B cell (primary cell): ENCODE measurements around the gene KIF9. TPM values are rescaled to one million over a fixed set of nuclear protein-coding genes. Genes with fewer than 3 reads are reported as not detected.

Experiments used
- ATAC-seq: fragments of 200-7000 bp; cut with Tn5 transposase; one replicate; pipeline ENCODE4 v1.10.0; 2021; ENCODE audit warnings: low read depth, mild to moderate bottlenecking, moderate number of reproducible peaks, moderate library complexity
- CTCF ChIA-PET: fragments of 350-600 bp; sonication (Branson Sonifier 250); formaldehyde crosslinking; loops from one replicate; lab custom pipeline; 2021; ENCODE audit warnings: antibody characterized with exemption, inconsistent platforms; lab: Charles Lee
- POLR2A ChIA-PET: fragments of 350-600 bp; sonication (Branson Sonifier 250); formaldehyde crosslinking; loops from one replicate; lab custom pipeline; 2021; ENCODE audit warnings: antibody characterized with exemption; lab: Charles Lee
- DNase-seq: peaks from one replicate; pipeline ENCODE4 v3.0.0; 2013
- H2AFZ ChIP-seq: 2 replicates; pipeline ENCODE4 v1.6.1; 2012; ENCODE audit warnings: mild to moderate bottlenecking, low read depth, low read length; ENCODE audit not compliant: insufficient read depth, poor library complexity, severe bottlenecking
- H3K27ac ChIP-seq, 2 donors: 1 replicate in 1 of 2; 2 replicates in 1 of 2; pipeline ENCODE4 v1.5.1; 2012 to 2013; ENCODE audit warnings: low read length in 2 of 2, mild to moderate bottlenecking in 2 of 2, moderate library complexity in 1 of 2
- H3K27me3 ChIP-seq, 4 experiments: fragments of 200-600 bp in 1 of 4; sonication (generic) in 1 of 4; replicated peaks in 1 of 4; 1 replicate in 2 of 4; 2 replicates in 2 of 4; pipeline versions ENCODE4 v1.6.1 to v1.7.0; 2013 to 2016; ENCODE audit warnings: low read length in 3 of 4, mild to moderate bottlenecking in 2 of 4, mixed read lengths in 1 of 4, moderate library complexity in 1 of 4; ENCODE audit not compliant: insufficient read depth in 4 of 4, control insufficient read depth in 3 of 4; ENCODE audit errors: control extremely low read depth in 1 of 4
- H3K36me3 ChIP-seq, 2 experiments: replicated peaks in 1 of 2; 1 replicate in 1 of 2; 2 replicates in 1 of 2; pipeline versions ENCODE4 v1.6.1 to v1.7.1; 2013; ENCODE audit warnings: low read length in 1 of 2; ENCODE audit not compliant: insufficient read depth in 2 of 2, control insufficient read depth in 1 of 2; ENCODE audit errors: control extremely low read depth in 1 of 2, extremely low read depth in 1 of 2
- H3K4me1 ChIP-seq, 2 donors: fragments of 200-600 bp in 1 of 2; sonication (generic) in 1 of 2; 1 replicate in 1 of 2; 2 replicates in 1 of 2; pipeline versions ENCODE4 v1.5.1 to v1.6.1; 2013 to 2017; ENCODE audit warnings: low read length in 2 of 2; ENCODE audit not compliant: control insufficient read depth in 2 of 2, insufficient read depth in 2 of 2
- H3K4me2 ChIP-seq: replicated peaks from 2 replicates; pipeline ENCODE3; 2012; ENCODE audit warnings: mild to moderate bottlenecking, low read depth, low read length; ENCODE audit not compliant: poor library complexity, severe bottlenecking
- H3K4me3 ChIP-seq, 5 experiments: fragments of 200-600 bp in 1 of 5; sonication (generic) in 1 of 5; 1 replicate in 3 of 5; 2 replicates in 2 of 5; pipeline versions ENCODE4 v1.5.1 to v1.7.0; 2011 to 2016; ENCODE audit warnings: low read length in 4 of 5, mild to moderate bottlenecking in 4 of 5, low read depth in 2 of 5, control low read depth in 1 of 5, moderate library complexity in 1 of 5; ENCODE audit not compliant: insufficient read depth in 1 of 5; ENCODE audit errors: control extremely low read depth in 1 of 5, extremely low read depth in 1 of 5
- H3K79me2 ChIP-seq: fragments of 200-600 bp; sonication (generic); one replicate; pipeline ENCODE4 v1.6.0; 2016; ENCODE audit warnings: low read length; ENCODE audit not compliant: control insufficient read depth, insufficient read depth
- H3K9ac ChIP-seq: fragments of 200-600 bp; sonication (generic); 2 replicates; pipeline ENCODE4 v1.6.1; 2017; ENCODE audit warnings: mild to moderate bottlenecking, low read length, moderate library complexity
- H3K9me3 ChIP-seq, 3 donors: one replicate each; pipeline versions ENCODE4 v1.6.1 to v1.7.1; 2013; ENCODE audit warnings: low read length in 2 of 3; ENCODE audit not compliant: control insufficient read depth in 2 of 3, insufficient read depth in 1 of 3; ENCODE audit errors: control extremely low read depth in 1 of 3
- H4K20me1 ChIP-seq: 2 replicates; pipeline ENCODE4 v1.6.0; 2012; ENCODE audit warnings: mild to moderate bottlenecking, low read length; ENCODE audit not compliant: insufficient read depth, control insufficient read depth, poor library complexity, severe bottlenecking
- H3K27ac Mint-ChIP-seq: one replicate; pipeline ENCODE4 v1.8.0; 2021; ENCODE audit warnings: mixed read lengths
- H3K27me3 Mint-ChIP-seq: one replicate; pipeline ENCODE4 v1.8.0; 2021; ENCODE audit warnings: mixed read lengths
- H3K4me1 Mint-ChIP-seq: one replicate; pipeline ENCODE4 v1.8.0; 2021; ENCODE audit warnings: mixed read lengths
- H3K4me3 Mint-ChIP-seq: one replicate; pipeline ENCODE4 v1.8.0; 2021; ENCODE audit warnings: mixed read lengths
- H3K9me3 Mint-ChIP-seq: one replicate; pipeline ENCODE4 v1.8.0; 2022; ENCODE audit warnings: mixed read lengths; ENCODE audit not compliant: insufficient read depth
- CTCF ChIP-seq: fragments of 200-600 bp; IDR thresholded peaks from one replicate; pipeline ENCODE4 v1.8.0; 2022; ENCODE audit warnings: antibody characterized with exemption, mild to moderate bottlenecking
- EZH2 ChIP-seq: IDR thresholded peaks from 2 replicates; pipeline ENCODE4 v1.6.1; 2012; ENCODE audit warnings: borderline replicate concordance, low read depth, mild to moderate bottlenecking, moderate library complexity, low read length; ENCODE audit not compliant: insufficient read depth, poor library complexity, severe bottlenecking
- WGBS: methylation state at CpG from one replicate; pipeline ENCODE4 v1.1.5; 2013; ENCODE audit warnings: missing lambda C conversion rate; ENCODE audit not compliant: insufficient coverage; 5-methylcytosine and 5-hydroxymethylcytosine counted together
- intact Hi-C: fragments of 100-400 bp; cut with micrococcal nuclease; formaldehyde crosslinking; loops from one replicate; pipeline ENCODE4 v1.10.0; 2022
- polyA plus RNA-seq: library from polyadenylated mRNA; depleted of rRNA; stranded (reverse); fragments of >200 nt; gene quantifications from 2 replicates; pipeline ENCODE4 v1.2.3, GENCODE V29; 2012
- total RNA-seq, 2 donors: library from RNA; stranded (reverse); fragments of 120-200 nt in 1 of 2; gene quantifications; 1 replicate in 1 of 2; 2 replicates in 1 of 2; pipeline versions ENCODE4 v1.2.3 to v1.2.4, GENCODE V29; 2013 to 2022

The KIF9 gene
- total and polyA plus RNA-seq, 2 donors (not counting 1 experiment from before 2014, with no cell fraction given) = 3.0 to 3.8 TPM

- ATAC-seq = no peak
- H3K4me1 ChIP-seq = no peaks in the 10 kb centered on the region
- no peaks in the 10 kb centered on the region for H3K9me3 ChIP-seq
- no peaks in the 10 kb centered on the region for H3K9me3 Mint-ChIP-seq
- no peak overlapping the region for H2AFZ ChIP-seq
- intact Hi-C loops = no loop called here
- H4K20me1 ChIP-seq = no peaks in the 10 kb centered on the region
- DNase-seq = no peak
- no peak overlapping the region for H3K4me3 ChIP-seq
- no peak overlapping the region for H3K9ac ChIP-seq
- H3K36me3 ChIP-seq = no peaks in the 10 kb centered on the region
- H3K27ac Mint-ChIP-seq = no peak overlapping the region
- H3K27ac ChIP-seq = no peak overlapping the region
- POLR2A ChIA-PET = interaction anchor here (0.7 kb wide), 1 partner anchor 335 kb away, joined by 6 read pairs; no protein-coding TSS in a partner anchor
- no peaks in the 10 kb centered on the region for H3K4me1 Mint-ChIP-seq
- no peaks in the 10 kb centered on the region for H3K27me3 ChIP-seq
- no peak overlapping the region for H3K4me2 ChIP-seq
- WGBS = 98% methylated on average over 13 of the region's 14 CpGs
- no peaks in the 10 kb centered on the region for H3K79me2 ChIP-seq
- TF ChIP-seq CTCF (no peak), EZH2 (no peak)
- CTCF ChIA-PET = no interaction called here
- no peak overlapping the region for H3K4me3 Mint-ChIP-seq
- H3K27me3 Mint-ChIP-seq = no peaks in the 10 kb centered on the region
Observed at GRCh38 chr3:47247131-47248064, 35.2 kb downstream of the KIF9 start.

- H3K27me3 ChIP-seq = no peaks in the 10 kb centered on the region
- 87% methylated on average over 2 of the region's 2 CpGs for WGBS
- intact Hi-C loops = no loop called here
- no peak overlapping the region for H3K4me3 ChIP-seq
- no peak for TF ChIP-seq EZH2
- no peak for TF ChIP-seq CTCF
- CTCF ChIA-PET = no interaction called here
- no peak overlapping the region for H2AFZ ChIP-seq
- no peak overlapping the region for H3K9ac ChIP-seq
- Mint-ChIP-seq H3K9me3 (no peaks in the 10 kb centered on the region), H3K27me3 (no peaks in the 10 kb centered on the region), H3K27ac (no peak overlapping the region), H3K4me1 (no peaks in the 10 kb centered on the region), H3K4me3 (no peak overlapping the region)
- no peaks in the 10 kb centered on the region for H4K20me1 ChIP-seq
- no peak overlapping the region for H3K27ac ChIP-seq
- H3K9me3 ChIP-seq = no peaks in the 10 kb centered on the region
- ATAC-seq = no peak
- POLR2A ChIA-PET = no interaction called here
- no peaks in the 10 kb centered on the region for H3K79me2 ChIP-seq
- H3K4me1 ChIP-seq = no peaks in the 10 kb centered on the region
- DNase-seq = no peak
- no peaks in the 10 kb centered on the region for H3K36me3 ChIP-seq
- no peak overlapping the region for H3K4me2 ChIP-seq
Observed at GRCh38 chr3:47245271-47245670, 37.3 kb downstream of the KIF9 start.
